ENCODE results near the gene MYOD1.

MYOD1 gene

DNA sequence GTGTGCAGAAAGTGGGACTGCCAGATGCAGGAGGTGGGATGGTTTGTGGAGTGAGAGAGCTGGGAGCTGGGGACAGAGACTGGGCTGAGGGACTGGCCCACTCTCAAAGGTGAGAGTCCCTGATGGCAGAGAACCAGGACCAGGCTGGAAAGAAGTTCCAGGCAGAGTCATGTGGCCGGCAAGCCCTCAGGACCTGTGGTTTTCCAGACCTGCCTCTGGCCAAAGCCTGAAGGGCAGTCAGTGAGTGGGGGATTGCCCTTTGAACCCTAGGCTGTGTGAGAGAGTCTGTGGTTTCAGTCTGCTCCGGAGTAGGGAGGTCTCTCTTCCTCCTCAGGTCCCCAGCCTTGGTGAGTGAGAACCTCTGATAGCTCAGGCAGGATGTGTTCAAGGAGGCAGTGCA lies 32.2 kb downstream of the MYOD1 start:
- no peak for DNase-seq

DNA sequence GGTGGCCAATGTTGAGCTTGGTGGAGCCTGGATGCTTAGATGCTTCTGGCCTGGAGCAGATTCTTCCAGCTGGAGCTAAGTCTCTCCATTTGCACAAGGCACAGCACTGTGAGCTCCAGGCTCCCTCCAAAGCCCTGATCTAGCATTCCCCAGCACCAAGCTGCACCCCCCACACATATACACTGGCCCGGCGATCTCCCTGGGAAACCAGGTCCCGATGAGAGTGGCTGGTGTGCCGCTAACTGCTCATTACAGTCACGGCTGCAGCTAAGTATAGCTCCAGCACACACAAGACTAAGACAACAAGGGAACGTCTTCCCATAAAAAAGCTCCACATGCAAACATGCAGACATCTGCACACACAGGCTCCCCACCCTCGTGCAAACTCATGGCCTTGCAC lies 32.8 kb downstream of the MYOD1 start:
- DNase-seq = peak; percentile 33

DNA sequence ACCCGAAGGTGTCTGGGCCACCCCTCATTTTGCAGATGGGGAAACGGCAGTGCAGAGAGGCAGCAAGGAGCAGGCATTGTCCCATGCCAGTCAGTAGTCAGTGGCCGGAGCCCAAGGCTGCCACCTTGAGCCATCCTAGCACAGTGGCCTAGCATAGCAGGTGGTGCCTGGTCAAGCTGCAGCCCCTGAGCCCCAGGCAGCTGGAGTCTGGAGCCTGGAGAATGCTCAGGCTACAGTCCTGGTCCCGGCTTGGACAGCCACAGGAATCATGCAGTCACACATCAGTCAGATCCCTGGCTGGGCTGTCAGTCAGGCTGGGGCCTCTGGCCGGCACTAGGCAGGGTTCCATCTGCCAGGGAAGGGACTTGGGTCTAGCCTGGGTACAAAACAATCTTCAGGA lies 33.8 kb downstream of the MYOD1 start:
- no peak for DNase-seq

DNA sequence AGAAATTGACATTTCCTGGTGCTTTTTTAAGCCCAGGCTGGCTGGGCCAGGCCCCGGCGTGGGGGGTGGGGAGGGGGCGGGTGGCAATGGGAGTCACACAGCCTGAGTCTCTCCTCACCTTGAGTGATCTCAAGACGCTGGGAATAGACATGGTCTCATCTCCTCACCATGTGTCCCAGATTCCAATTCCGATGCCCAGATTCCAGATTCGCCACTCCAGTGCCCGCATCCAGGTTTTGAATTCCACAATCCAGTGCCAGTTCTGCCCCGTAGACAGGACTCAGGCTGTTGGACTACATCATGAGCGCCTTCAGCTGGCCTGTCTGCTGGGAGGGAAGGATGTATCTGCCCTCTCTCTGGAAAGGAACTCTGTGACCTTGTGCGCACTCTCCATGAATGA lies 34.3 kb downstream of the MYOD1 start:
- no peak for DNase-seq

DNA sequence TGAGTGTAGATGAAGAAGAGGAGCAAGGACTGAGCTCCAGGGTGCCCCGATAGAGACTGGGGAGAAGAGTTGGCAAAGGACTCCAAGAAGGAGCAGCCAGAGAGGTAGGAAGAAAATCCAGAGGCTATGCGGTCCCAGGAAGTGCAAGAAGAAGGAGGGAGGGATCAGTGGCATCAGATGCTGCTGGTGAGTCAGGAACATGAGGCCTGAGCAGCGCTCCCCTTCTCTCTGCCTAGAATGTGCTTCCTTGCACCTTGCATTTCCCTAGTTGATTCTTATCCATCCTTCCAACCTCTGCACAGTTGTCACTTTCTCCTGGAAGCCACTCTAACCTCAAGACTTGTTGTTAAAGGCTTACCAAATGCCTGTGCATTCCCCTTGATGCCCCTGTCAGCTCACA lies 36.5 kb downstream of the MYOD1 start:
- no peak for DNase-seq

DNA sequence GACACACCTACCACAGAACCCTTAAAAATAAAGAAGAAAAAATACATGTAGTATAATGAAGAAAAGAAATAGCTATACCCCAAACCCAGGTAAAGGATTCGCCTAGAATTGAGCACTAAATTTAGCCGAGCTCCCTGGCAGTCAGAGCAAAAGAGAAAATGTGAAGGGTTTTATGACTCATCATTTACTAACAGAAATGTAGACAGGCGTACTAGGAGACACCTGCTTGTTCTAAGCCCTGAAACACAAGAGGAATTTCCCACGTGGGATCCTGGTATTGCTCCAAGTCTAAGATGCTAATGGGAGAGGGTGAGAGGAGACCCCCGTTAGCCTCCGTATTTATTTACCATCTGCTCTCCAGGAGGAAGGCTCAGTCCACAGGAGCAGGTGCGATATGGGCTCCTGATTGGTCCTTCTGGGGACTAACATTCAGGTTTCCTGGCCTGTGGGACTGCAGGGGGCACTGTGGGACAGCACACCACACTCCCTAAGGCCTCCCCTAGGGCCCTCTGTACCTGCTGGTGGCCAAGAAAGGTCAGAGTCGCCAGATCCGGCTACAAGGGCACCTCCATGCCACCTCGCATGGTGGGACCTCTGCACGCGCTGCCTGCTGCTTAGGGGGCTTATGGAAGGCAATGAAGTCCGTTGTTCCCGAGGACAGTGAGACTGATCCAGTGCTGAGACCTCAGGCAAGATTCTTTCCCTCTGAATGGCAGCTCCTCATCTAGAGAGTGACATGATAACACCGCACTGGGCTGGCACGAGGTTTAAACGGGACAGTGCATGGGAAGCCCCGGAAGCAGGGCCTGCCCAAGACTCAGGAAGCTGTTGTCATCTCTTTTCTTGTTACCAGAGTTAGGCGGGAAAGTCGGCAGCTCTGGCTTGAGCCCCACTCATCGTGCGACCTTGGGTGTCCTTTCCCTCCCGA lies 41.0 kb downstream of the MYOD1 start:
- DNase-seq = no peak

DNA sequence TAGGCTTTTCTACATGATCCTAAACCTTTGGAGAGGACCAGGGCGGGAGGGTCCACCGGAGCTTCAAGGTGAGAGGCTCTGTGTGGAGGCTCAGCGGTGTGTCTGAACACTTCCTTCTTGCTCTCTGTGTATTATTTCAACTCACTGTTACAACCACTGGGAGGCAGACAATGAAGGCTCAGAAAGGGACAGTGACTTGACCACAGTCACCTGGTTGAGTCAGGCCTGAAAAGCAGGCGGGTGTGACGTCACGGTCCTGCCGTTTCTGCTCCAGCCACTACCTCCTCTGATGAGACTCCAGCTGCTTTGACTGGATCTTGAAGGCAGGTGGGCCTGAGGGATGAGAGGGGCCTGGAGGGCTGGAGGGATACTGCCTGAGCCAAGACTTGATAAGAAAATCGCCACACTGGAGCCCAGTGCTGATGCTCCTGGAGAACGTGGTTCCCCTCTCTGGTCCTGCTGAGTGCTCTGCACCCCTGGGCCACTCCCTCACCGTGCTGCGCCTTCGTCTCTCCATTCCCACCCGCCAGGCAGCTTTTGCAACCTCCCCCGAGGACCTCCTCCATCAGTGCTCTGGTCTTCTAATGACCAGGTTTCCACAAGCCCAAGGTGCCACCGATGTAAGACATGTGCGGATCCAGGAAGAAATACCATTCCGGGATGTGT lies 43.1 kb downstream of the MYOD1 start:
- no peak for DNase-seq

DNA sequence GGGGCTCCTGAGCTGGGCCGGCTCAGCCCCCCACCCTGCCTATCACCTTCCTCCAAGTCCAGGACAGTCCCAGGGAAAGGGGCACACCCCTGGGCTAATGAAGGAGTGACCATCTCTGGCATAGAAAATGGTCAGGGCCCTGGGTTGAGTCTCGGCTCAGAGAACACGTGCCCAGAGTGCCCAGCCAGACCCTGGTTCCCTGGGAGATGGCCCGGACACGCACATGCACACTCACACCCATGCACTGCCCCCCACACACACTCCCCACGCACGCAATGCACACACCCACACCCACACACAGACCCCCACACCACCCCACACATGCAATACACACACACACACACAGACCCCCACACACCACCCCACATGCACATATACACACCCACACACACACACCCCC lies 43.9 kb downstream of the MYOD1 start:
- no peak for DNase-seq

DNA sequence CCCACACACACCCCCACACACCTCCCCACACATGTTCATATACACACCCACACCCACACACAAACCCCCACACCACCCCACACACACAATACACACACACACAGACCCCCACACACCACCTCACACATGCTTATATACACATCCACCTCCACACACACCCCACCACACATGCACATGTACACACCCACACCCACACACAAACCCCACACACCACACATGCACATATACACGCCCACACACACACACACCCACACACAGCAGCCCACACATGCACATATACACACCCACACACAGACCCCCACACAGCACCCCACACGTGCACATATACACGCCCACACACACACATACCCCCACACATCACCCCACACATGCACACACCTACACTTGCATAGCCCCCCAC lies 44.3 kb downstream of the MYOD1 start:
- DNase-seq = no peak

DNA sequence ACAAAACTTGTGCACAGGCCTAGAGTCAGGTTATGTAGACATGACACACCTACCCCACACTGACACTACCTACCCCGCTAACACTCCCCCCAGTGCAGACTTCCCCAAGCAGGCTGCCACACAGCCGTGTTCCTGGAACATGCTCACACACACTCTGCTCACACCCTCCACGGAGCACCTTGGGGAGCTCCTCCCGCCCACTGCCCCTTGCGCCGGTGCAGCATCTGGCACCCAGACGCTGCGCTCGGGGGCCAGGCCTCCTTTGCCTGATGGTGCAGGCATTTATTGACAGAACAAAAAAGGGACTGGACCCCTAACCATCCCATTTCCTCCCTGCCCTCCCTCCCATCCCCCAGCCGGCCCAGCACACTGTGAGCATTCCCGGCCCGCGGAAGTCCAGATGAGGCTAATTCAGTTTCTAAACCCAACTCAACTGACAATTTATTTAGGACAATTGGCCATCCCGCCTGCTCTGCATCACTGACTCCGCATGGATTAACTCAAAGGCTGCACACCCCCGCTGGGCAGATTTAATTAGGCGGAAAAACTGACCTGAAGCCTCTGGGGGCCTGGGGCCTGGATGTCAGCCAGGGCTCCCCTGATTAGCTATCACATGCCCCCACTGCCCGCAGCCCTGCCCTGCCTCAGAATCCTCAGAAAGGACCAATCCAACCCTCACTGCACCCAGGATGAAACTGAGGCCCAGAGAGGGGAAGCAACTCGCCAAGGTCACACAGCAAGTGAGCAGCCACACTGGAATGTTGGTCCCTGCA lies 45.3 kb downstream of the MYOD1 start:
- no peak for DNase-seq

DNA sequence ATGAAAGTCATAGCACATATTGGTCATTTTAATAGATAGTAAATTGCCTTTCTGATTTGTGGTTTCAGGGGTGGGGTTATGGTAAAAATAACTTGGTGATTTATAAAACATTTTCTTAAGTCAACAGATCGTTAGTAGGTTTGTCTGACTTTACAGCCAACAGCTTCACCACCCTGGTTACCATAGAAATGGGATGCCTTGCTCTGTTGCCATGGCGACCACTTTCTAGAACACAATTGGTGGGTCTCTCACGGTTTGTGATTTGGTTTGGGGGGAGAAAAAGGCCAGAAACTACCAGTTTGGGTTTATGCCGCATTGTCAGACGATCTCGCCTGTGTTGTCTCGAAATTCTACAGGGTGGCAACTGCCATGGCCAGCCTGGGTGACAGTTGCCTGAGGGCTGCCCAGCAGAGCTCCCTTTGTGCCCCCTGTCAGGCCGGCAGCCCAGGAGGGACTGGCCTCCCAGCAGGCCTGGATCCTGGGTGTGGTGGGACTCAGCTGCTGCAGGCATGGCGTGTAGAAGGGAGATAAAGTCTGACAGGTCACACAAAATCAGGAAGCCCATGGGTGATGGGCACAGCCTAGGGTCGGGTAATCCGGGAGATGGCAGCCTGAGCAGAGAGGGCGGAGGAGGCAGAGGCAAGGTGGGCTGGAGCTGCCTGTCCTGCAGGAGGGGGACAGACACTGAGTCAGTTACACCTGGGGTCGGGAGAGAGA lies 46.1 kb downstream of the MYOD1 start:
- DNase-seq = peak; percentile 12

DNA sequence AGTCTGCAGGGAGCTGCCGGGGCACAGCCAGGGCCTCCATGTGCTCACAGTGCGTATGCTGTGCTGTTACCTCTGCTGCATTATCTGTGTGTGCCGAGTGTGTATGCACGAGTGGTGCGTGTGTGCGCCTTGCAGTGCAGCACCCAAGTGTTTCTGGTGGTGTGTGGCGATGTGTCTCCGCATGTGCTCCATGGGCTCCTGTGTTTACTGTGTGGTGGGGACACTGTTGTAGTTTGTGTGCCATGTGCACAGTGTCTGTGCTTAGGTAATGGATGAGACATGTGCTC lies 46.6 kb downstream of the MYOD1 start:
- no peak for DNase-seq

DNA sequence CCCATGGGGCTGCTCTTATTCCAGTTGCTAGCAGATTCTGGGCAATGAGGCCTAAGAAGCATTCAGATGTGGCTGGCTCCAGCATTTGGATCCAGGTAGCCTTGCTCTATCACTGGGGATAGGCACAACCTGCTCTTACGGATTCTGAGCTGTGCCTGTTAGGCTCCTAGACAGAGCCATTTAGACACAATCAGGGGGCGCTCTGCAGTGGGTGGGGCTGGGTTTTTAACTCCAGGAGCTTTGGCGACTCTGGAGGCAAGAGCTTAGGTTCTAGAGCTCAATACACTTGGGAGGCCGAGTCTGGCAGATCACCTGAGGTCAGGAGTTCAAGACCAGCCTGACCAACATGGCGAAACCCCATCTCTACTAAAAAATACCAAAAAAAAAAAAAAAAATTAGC lies 47.2 kb downstream of the MYOD1 start:
- no peak for DNase-seq

DNA sequence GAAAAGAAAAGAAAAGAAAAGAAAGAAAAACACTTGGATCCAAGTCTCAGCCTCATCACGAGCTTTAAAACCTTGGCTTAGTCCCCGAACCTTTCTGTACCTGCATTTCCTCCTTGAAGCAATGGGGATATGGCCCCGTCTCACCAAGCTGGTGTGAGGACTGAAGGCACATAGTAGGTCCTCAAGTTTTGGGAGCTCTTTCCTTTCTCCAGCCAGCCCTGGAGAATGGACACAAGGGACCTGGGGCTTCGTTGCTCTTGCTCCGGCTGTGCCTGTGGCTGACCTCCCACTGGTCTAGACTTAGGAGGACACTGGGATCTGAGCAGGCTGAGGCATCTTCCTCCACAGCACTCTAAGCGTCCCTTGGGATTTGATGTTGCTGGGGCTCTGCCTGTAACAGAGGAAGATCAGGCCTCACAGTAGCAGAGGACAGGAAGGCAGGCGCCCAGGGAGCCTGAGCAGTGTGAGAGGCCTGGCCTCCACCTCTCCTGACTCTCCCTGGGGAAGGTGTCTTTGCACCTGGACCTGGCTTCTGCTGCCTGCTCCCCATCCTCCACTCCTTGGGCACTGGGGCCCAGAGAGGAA lies 48.0 kb downstream of the MYOD1 start:
- no peak for DNase-seq

DNA sequence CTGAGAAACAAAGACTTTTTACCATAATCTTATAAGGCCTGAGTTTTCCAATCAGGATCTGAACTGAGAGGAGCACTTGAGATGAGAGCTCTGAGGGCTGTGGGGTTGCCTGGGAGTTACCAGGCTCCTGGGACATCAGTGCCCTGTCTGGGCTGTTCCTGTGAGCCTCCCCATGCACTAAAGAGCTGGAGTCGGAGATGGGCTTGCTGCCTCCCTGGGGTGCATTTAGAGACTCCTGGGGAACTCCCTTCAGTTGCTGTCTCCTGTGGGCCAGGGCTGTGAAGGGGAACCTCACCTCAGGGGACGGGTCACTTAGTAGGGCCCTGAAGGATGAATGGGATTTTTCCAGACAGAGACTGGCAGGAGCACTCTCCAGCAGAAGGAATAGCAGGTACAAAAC lies 48.5 kb downstream of the MYOD1 start:
- no peak for DNase-seq

DNA sequence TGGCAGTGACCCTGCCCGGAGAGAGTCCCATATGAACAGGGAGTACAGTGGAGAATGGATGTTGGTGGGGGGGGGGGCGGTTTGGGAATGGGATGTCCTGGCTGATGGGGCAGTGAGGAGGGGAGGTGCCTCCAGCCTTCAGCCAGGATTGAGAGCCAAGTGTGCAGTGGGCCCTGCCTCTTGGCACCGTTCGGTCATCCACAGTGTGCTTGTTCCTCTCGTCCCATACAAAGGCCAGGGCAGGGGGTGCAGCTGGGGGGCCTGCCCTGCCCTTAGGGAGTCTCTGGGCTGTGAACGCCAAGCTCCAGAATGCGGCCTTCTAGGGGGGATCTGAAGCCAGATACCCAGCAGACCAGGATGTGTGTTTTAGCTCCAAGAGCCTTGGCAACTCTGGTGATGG lies 49.2 kb downstream of the MYOD1 start:
- DNase-seq = no peak

DNA sequence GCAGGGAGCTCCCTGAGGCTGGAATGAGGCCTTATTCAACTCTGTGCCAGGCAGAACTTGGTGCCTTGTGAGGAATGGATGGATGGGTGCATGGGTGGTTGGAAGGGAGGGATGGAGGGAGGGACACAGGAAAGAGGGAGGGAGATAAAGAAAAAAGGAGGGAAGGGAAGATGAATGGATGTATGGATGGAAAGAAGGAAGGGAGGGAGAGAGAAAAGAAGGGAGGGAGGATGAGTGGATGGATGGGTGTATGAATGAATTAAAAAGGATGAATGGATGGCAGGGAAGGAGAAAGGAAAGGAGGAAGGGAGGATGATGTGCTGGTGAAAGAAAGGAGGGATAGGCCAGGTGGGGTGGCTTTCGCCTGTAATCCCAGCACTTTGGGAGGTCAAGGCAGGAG lies 49.8 kb downstream of the MYOD1 start:
- no peak for DNase-seq

DNA sequence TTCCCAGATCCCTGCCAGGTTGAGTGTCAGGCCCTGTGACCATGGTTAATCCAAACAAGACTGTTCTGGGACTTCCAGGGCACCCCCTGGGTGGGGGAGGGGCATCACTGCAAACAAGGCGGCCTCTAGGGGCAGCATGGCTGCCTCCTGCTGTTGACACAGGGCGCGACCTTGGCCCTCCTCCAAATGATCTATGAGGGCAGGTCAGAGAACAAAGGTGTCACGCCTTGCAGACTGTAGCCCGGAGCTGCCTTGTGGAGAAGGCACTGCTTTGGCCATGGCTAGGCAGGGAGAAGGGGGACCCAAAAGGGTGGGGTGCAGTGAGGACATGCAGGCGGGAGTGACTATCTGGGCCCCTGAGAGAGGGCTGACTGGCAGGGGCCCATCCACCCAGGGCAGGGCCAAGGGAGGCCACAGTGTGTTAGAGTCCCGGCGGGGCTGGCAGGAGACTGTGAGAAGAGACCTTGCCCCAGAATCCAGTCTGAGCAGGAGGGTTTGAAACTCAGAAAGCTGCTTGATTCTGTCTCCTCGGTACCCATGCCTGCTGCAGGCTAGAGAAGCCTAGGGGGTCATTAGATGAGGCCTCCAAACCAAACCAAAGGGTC lies 50.8 kb downstream of the MYOD1 start:
- DNase-seq = no peak

DNA sequence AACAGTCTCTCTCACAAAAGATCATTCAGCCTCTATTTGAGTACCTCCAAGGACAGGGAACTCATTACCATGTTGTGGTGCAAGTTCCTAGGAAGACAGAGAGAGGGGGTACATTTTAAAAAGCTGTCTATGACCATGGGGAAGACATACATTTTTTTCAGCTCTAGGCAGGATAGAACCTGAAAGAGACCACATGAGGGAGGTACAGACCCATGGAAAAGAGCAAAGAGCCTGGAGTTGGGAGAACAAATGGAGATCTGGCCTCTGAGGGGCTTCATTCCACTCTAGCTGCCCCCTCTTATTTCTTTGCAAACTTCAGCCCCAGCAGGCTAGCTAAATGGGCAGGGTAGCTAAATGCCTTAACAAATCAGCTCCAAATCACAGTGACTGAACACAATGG lies 51.5 kb downstream of the MYOD1 start:
- DNase-seq = no peak

DNA sequence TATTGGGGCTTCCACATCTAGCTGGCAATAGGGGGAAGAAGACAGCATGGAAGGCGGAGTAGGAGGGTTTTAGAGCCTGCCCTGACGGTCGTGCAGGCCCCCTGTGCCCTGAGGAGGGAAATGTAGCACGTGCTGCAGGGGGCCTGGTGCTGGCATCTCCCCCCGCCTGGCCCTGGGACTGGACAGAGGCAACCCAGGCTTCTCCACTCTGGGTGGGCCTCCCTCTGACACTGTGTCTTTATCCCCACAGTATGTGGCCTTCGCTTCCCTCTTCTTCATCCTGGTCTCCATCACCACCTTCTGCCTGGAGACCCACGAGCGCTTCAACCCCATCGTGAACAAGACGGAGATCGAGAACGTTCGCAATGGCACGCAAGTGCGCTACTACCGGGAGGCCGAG lies 52.0 kb downstream of the MYOD1 start:
- DNase-seq = no peak
